Measurements from ENCODE around the gene ABCA13.

The ABCA13 gene

GRCh38 chr7:48255046-48255445 is 83.8 kb downstream of the ABCA13 start:
- Mint-ChIP-seq H3K4me1 (peaks cover 6% of the 10 kb centered on the region), H3K27me3 (no peaks in the 10 kb centered on the region), H3K27ac (ENCODE audit: low read depth) (no peak overlapping the region), H3K36me3 (ENCODE audit: insufficient read depth) (no peaks in the 10 kb centered on the region), H3K4me3 (no peak overlapping the region), H3K9me3 (no peaks in the 10 kb centered on the region)
- ATAC-seq (replicated peaks; ENCODE audit: extremely low read depth, poor library complexity, severe bottlenecking): no peak
- DNase-seq (ENCODE audit: low spot score in 2 of 2): no peak

DNA sequence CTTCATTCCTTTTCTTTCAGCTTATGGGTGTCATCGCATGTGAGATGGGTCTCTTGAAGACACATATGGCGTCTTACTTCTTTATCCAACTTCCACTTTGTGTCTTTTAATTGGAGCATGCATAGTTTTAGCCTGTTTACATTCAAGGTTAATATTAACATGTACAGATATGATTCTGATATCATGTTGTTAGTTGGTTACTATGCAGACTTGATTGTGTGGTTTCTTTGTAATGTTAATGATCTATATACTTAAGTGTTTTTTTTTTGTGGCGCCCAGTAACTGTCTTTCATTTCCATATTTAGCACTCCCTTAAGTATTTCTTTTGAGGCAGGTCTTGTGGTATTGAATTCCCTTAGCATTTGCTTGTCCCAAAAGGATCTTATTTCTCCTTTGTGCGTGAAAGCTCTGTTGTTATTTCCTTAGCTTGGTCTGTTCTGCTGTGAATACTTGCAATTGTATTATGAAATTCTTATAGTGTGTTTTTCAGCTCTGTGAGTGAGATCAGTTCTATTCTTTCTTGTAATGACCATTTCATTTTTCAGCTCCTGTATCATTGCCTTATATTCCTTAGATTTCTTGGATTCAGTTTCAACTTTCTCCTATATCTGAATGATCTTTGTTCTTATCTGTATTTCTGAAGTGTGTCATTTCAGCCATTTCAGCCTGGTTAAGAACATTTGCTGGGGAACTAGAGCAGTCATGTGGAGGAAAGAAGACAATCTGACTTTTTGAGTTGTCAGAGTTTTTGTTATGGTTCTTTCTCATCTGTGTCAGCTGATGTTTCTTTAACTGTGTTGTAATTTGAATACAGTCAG is 88.4 kb downstream of the ABCA13 start:
- H3K27me3 Mint-ChIP-seq: no peaks in the 10 kb centered on the region
- DNase-seq (ENCODE audit: low spot score in 2 of 2) (no peak), ATAC-seq (replicated peaks; ENCODE audit: extremely low read depth, poor library complexity, severe bottlenecking) (no peak)
- H3K36me3 Mint-ChIP-seq (ENCODE audit: insufficient read depth): no peaks in the 10 kb centered on the region
- H3K4me3 Mint-ChIP-seq: no peak overlapping the region
- H3K9me3 Mint-ChIP-seq: no peaks in the 10 kb centered on the region
- no peak overlapping the region for H3K27ac Mint-ChIP-seq (ENCODE audit: low read depth)
- no peaks in the 10 kb centered on the region for H3K4me1 Mint-ChIP-seq

- H3K27ac Mint-ChIP-seq (ENCODE audit: low read depth): no peak overlapping the region
- no peaks in the 10 kb centered on the region for H3K4me1 Mint-ChIP-seq
- DNase-seq (ENCODE audit: low spot score in 2 of 2) (no peak), ATAC-seq (replicated peaks; ENCODE audit: extremely low read depth, poor library complexity, severe bottlenecking) (no peak)
- H3K36me3 Mint-ChIP-seq (ENCODE audit: insufficient read depth): no peaks in the 10 kb centered on the region
- H3K9me3 Mint-ChIP-seq: no peaks in the 10 kb centered on the region
- H3K4me3 Mint-ChIP-seq: no peak overlapping the region
- H3K27me3 Mint-ChIP-seq: peaks cover 5% of the 10 kb centered on the region
Measured at GRCh38 chr7:48261696-48262095, 90.4 kb downstream of the ABCA13 start.

DNA sequence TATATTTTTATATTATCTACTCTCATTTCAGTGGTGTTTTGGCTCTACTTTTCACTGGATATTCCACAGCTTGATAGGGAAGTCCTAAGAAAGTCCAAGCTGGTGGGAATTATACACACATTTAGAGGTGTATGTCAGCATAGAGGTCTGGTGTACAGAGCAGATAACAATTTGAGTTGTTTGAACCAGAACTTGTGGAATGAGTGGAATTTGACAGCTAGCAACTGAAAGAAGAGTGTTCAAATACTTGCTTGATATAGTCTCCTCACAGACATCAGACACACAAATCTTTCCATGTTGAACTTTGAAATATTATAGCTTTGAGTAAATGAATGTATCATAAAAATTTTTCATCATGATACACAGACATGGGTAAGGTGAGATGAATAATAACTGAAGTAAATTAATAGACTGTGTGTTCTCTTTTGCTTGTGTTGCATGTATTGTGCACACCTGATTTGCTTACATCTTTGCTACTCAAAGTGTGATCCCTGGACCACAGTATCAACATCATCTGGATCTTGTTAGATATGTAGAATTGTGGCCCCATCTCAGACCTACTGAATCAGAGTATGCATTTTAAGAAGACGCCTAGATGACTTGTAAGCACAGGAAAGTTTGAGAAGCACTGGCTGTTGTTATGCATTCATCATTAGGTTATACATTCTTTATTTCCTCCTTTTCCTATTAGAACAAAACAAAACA is 91.5 kb downstream of the ABCA13 start:
- Mint-ChIP-seq H3K4me1 (no peaks in the 10 kb centered on the region), H3K4me3 (no peak overlapping the region), H3K27me3 (peaks cover 13% of the 10 kb centered on the region), H3K9me3 (no peaks in the 10 kb centered on the region), H3K36me3 (ENCODE audit: insufficient read depth) (no peaks in the 10 kb centered on the region), H3K27ac (ENCODE audit: low read depth) (no peak overlapping the region)
- ATAC-seq (replicated peaks; ENCODE audit: extremely low read depth, poor library complexity, severe bottlenecking) (no peak), DNase-seq (ENCODE audit: low spot score in 2 of 2) (no peak)

GRCh38 chr7:48263311-48263650 is 92.0 kb downstream of the ABCA13 start:
- no peak for DNase-seq (ENCODE audit: low spot score in 2 of 2)
- no peak overlapping the region for H3K4me3 Mint-ChIP-seq
- H3K36me3 Mint-ChIP-seq (ENCODE audit: insufficient read depth): no peaks in the 10 kb centered on the region
- ATAC-seq (replicated peaks; ENCODE audit: extremely low read depth, poor library complexity, severe bottlenecking): no peak
- no peak overlapping the region for H3K27ac Mint-ChIP-seq (ENCODE audit: low read depth)
- peaks cover 13% of the 10 kb centered on the region for H3K27me3 Mint-ChIP-seq
- H3K4me1 Mint-ChIP-seq: no peaks in the 10 kb centered on the region
- H3K9me3 Mint-ChIP-seq: no peaks in the 10 kb centered on the region

DNA sequence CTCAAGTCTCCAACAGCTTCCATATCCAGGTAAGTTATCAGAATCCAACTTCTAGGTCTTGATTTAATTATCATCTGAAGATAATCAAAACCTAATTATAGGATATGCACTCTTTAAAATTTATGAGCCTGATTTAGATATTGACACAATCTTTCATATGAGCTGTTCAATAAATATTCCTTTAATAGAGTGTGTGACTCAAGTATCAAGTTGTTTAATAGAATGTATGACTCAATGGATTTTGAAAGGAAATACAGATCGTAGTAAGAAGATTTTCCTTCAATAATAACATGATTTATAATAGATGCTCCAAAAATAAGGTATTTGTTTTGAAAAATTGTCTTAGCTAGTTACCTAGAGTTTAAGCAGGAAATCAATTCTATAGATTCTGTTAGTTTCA is 97.8 kb downstream of the ABCA13 start:
- Mint-ChIP-seq H3K36me3 (ENCODE audit: insufficient read depth) (no peaks in the 10 kb centered on the region), H3K9me3 (no peaks in the 10 kb centered on the region), H3K4me3 (no peak overlapping the region), H3K27ac (ENCODE audit: low read depth) (no peak overlapping the region), H3K27me3 (peaks cover 27% of the 10 kb centered on the region), H3K4me1 (no peaks in the 10 kb centered on the region)
- ATAC-seq (replicated peaks; ENCODE audit: extremely low read depth, poor library complexity, severe bottlenecking): no peak
- DNase-seq (ENCODE audit: low spot score in 2 of 2): no peak

- Mint-ChIP-seq H3K4me3 (no peak overlapping the region), H3K36me3 (ENCODE audit: insufficient read depth) (no peaks in the 10 kb centered on the region), H3K4me1 (no peaks in the 10 kb centered on the region), H3K27ac (ENCODE audit: low read depth) (no peak overlapping the region), H3K9me3 (no peaks in the 10 kb centered on the region), H3K27me3 (peaks cover 1% of the 10 kb centered on the region)
- DNase-seq (ENCODE audit: low spot score in 2 of 2) (no peak), ATAC-seq (replicated peaks; ENCODE audit: extremely low read depth, poor library complexity, severe bottlenecking) (no peak)
Measured at GRCh38 chr7:48274662-48275061, 103.4 kb downstream of the ABCA13 start.

- no peaks in the 10 kb centered on the region for H3K4me1 Mint-ChIP-seq
- H3K27me3 Mint-ChIP-seq: peaks cover 38% of the 10 kb centered on the region
- ATAC-seq (replicated peaks; ENCODE audit: extremely low read depth, poor library complexity, severe bottlenecking): no peak
- DNase-seq (ENCODE audit: low spot score in 2 of 2): no peak
- no peak overlapping the region for H3K4me3 Mint-ChIP-seq
- no peak overlapping the region for H3K27ac Mint-ChIP-seq (ENCODE audit: low read depth)
- no peaks in the 10 kb centered on the region for H3K9me3 Mint-ChIP-seq
- H3K36me3 Mint-ChIP-seq (ENCODE audit: insufficient read depth): no peaks in the 10 kb centered on the region
Measured at GRCh38 chr7:48279420-48279819, 108.2 kb downstream of the ABCA13 start.

DNA sequence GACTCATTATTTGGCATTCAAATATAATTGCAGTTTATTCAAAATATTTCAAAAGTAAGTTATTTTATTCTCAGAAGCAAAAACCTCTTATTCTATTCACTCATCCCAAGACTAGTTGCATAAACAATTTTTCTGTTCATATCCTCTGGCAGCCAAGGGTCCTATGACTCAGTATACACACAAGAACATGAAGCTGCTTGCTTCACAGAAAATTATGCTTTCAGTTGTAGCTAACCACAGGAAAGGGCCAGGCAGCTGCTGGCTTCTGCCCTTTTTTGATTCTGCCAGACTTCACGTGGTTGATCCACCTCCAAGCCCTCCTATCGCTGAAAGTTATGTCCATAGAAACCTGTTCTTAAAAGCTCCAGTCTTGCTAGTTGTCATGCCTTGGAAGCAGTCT is 108.8 kb downstream of the ABCA13 start:
- H3K27me3 Mint-ChIP-seq: peaks cover 42% of the 10 kb centered on the region
- no peak overlapping the region for H3K27ac Mint-ChIP-seq (ENCODE audit: low read depth)
- H3K4me3 Mint-ChIP-seq: no peak overlapping the region
- no peak for ATAC-seq (replicated peaks; ENCODE audit: extremely low read depth, poor library complexity, severe bottlenecking)
- DNase-seq (ENCODE audit: low spot score in 2 of 2): no peak
- H3K9me3 Mint-ChIP-seq: no peaks in the 10 kb centered on the region
- no peaks in the 10 kb centered on the region for H3K4me1 Mint-ChIP-seq
- H3K36me3 Mint-ChIP-seq (ENCODE audit: insufficient read depth): no peaks in the 10 kb centered on the region

GRCh38 chr7:48285373-48285772 is 114.1 kb downstream of the ABCA13 start:
- Mint-ChIP-seq H3K36me3 (ENCODE audit: insufficient read depth) (no peaks in the 10 kb centered on the region), H3K27me3 (peaks cover 58% of the 10 kb centered on the region), H3K9me3 (no peaks in the 10 kb centered on the region), H3K4me1 (no peaks in the 10 kb centered on the region), H3K27ac (ENCODE audit: low read depth) (no peak overlapping the region), H3K4me3 (no peak overlapping the region)
- no peak for DNase-seq (ENCODE audit: low spot score in 2 of 2)
- ATAC-seq (replicated peaks; ENCODE audit: extremely low read depth, poor library complexity, severe bottlenecking): no peak

DNA sequence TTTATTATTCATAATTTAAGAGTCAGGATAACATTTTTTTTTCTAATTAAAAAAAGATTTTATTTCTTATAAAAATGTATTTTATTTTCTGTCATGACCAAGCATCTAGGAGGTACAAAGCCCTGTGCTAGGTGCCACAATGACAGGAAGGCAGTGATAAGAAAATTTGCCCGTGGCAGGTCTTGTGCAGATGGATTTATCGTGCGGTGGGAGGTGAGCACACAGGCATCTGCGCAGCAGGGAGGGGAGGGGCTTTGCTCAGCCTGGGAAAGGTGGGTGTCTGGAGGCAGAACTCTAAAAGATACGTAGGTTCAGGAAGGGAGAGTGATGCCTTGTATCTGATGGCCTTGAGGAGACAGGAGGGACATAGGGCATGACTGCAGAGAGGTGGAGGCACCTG is 115.6 kb downstream of the ABCA13 start:
- Mint-ChIP-seq H3K4me3 (no peak overlapping the region), H3K36me3 (ENCODE audit: insufficient read depth) (no peaks in the 10 kb centered on the region), H3K9me3 (no peaks in the 10 kb centered on the region), H3K27me3 (peaks cover 43% of the 10 kb centered on the region), H3K4me1 (no peaks in the 10 kb centered on the region), H3K27ac (ENCODE audit: low read depth) (no peak overlapping the region)
- DNase-seq (ENCODE audit: low spot score in 2 of 2) (no peak), ATAC-seq (replicated peaks; ENCODE audit: extremely low read depth, poor library complexity, severe bottlenecking) (no peak)

DNA sequence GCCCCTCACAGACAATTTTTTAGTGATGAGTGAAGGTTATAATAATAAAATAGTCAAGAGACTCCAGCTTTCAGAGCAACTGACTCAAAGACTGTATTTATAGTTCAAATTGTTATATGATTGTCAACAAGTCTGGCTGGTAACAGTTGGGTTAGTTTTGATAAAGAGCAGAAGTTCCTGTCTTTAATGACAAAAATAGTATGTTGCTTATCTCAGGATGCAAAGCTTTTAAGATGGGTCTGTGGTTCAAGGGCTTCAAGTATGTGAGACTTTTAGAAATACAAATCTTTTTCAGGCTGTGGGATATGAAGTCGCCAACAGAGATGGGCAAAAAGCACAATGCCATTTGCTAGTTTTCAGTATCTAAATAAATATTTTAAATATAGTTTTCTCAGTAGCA is 118.4 kb downstream of the ABCA13 start:
- DNase-seq (ENCODE audit: low spot score in 2 of 2) (no peak), ATAC-seq (replicated peaks; ENCODE audit: extremely low read depth, poor library complexity, severe bottlenecking) (no peak)
- H3K27ac Mint-ChIP-seq (ENCODE audit: low read depth): no peak overlapping the region
- no peaks in the 10 kb centered on the region for H3K9me3 Mint-ChIP-seq
- no peaks in the 10 kb centered on the region for H3K4me1 Mint-ChIP-seq
- H3K36me3 Mint-ChIP-seq (ENCODE audit: insufficient read depth): no peaks in the 10 kb centered on the region
- H3K4me3 Mint-ChIP-seq: no peak overlapping the region
- peaks cover 31% of the 10 kb centered on the region for H3K27me3 Mint-ChIP-seq

GRCh38 chr7:48292949-48293348 is 121.7 kb downstream of the ABCA13 start:
- no peak for DNase-seq (ENCODE audit: low spot score in 2 of 2)
- no peaks in the 10 kb centered on the region for H3K9me3 Mint-ChIP-seq
- no peaks in the 10 kb centered on the region for H3K36me3 Mint-ChIP-seq (ENCODE audit: insufficient read depth)
- no peak overlapping the region for H3K27ac Mint-ChIP-seq (ENCODE audit: low read depth)
- ATAC-seq (replicated peaks; ENCODE audit: extremely low read depth, poor library complexity, severe bottlenecking): no peak
- H3K27me3 Mint-ChIP-seq: peaks cover 10% of the 10 kb centered on the region
- no peaks in the 10 kb centered on the region for H3K4me1 Mint-ChIP-seq
- H3K4me3 Mint-ChIP-seq: no peak overlapping the region

Measured in central memory CD8-positive, alpha-beta T cell (primary cell).